OCI-LY1 (cell line): Measurements from ENCODE around the gene USP25.

Source experiments
- H2AFZ ChIP-seq: fragments of 200-600 bp; sonication (generic), shearing (Covaris generic); 2 replicates; pipeline ENCODE4 v1.6.0; 2014; ENCODE audit warnings: antibody characterized with exemption, mild to moderate bottlenecking, low read length
- H3F3A ChIP-seq: fragments of 200-600 bp; sonication (generic), shearing (Covaris generic); 2 replicates; pipeline ENCODE4 v1.6.0; 2014; ENCODE audit warnings: mild to moderate bottlenecking, antibody characterized with exemption, low read length, moderate library complexity; ENCODE audit not compliant: insufficient read depth
- H3K27ac ChIP-seq: fragments of 200-600 bp; sonication (generic); 2 replicates; pipeline ENCODE4 v1.5.1; 2014; ENCODE audit warnings: low read length, mixed run types, mild to moderate bottlenecking, low read depth; ENCODE audit not compliant: poor library complexity, severe bottlenecking
- H3K27me3 ChIP-seq: fragments of 200-600 bp; sonication (generic); 2 replicates; pipeline ENCODE4 v1.6.0; 2014; ENCODE audit warnings: antibody characterized with exemption, mild to moderate bottlenecking, low read length, moderate library complexity; ENCODE audit not compliant: insufficient read depth
- H3K36me3 ChIP-seq: fragments of 200-600 bp; sonication (generic); 2 replicates; pipeline ENCODE4 v1.6.1; 2014; ENCODE audit warnings: mild to moderate bottlenecking, antibody characterized with exemption, low read length, moderate library complexity, mixed read lengths; ENCODE audit not compliant: insufficient read depth
- H3K4me1 ChIP-seq: fragments of 200-600 bp; sonication (generic); 2 replicates; pipeline ENCODE4 v1.5.1; 2014; ENCODE audit warnings: mild to moderate bottlenecking, low read length, moderate library complexity; ENCODE audit not compliant: insufficient read depth, severe bottlenecking
- H3K4me2 ChIP-seq: fragments of 200-600 bp; sonication (generic), shearing (Covaris generic); 2 replicates; pipeline ENCODE4 v1.6.1; 2014; ENCODE audit warnings: low read length
- H3K4me3 ChIP-seq: fragments of 200-600 bp; sonication (generic); 2 replicates; pipeline ENCODE4 v1.5.1; 2014; ENCODE audit warnings: low read length, low read depth, mild to moderate bottlenecking, mixed read lengths; ENCODE audit not compliant: poor library complexity, severe bottlenecking
- H3K79me2 ChIP-seq: fragments of 200-600 bp; shearing (Covaris generic); 2 replicates; pipeline ENCODE4 v1.6.1; 2016; ENCODE audit warnings: mixed run types, low read length, mixed read lengths; ENCODE audit not compliant: insufficient read depth
- H3K9ac ChIP-seq: fragments of 200-600 bp; sonication (generic), shearing (Covaris generic); 2 replicates; pipeline ENCODE4 v1.6.1; 2014; ENCODE audit warnings: mild to moderate bottlenecking, low read length, mixed read lengths
- H3K9me2 ChIP-seq: fragments of 200-600 bp; sonication (generic), shearing (Covaris generic); 2 replicates; pipeline ENCODE4 v1.6.1; 2014; ENCODE audit warnings: low read depth, mild to moderate bottlenecking, low read length, mixed read lengths
- H3K9me3 ChIP-seq: fragments of 200-600 bp; shearing (Covaris generic); 2 replicates; pipeline ENCODE4 v1.6.1; 2014; ENCODE audit warnings: low read length, mixed read lengths
- H4K20me1 ChIP-seq: fragments of 200-600 bp; sonication (generic), shearing (Covaris generic); 2 replicates; pipeline ENCODE4 v1.6.0; 2016; ENCODE audit warnings: mild to moderate bottlenecking, low read length; ENCODE audit not compliant: insufficient read depth
- CTCF ChIP-seq: fragments of 200-600 bp; sonication (generic), shearing (Covaris generic); IDR thresholded peaks from 2 replicates; pipeline ENCODE4 v1.5.1; 2017; ENCODE audit warnings: mild to moderate bottlenecking, antibody characterized with exemption, low read length, moderate library complexity, mixed read lengths
- EZH2 ChIP-seq: fragments of 200-600 bp; sonication (generic), shearing (Covaris generic); IDR thresholded peaks from 2 replicates; pipeline ENCODE4 v1.8.0; 2017; ENCODE audit warnings: borderline replicate concordance, mixed run types, mild to moderate bottlenecking, antibody characterized with exemption, low read length, moderate library complexity, mixed read lengths

The USP25 gene

GRCh38 chr21:15893902-15894301 lies 164.1 kb downstream of the USP25 start:
- TF ChIP-seq EZH2 (no peak), CTCF (no peak)
- Histone ChIP-seq H3K27me3 (no peaks in the 10 kb centered on the region), H3F3A (no peaks in the 10 kb centered on the region), H3K36me3 (no peaks in the 10 kb centered on the region), H3K9ac (no peak overlapping the region), H3K79me2 (no peaks in the 10 kb centered on the region), H3K4me3 (no peak overlapping the region), H3K4me1 (no peaks in the 10 kb centered on the region), H3K27ac (no peak overlapping the region), H3K9me2 (no peaks in the 10 kb centered on the region), H2AFZ (no peak overlapping the region), H3K4me2 (no peak overlapping the region), H3K9me3 (no peaks in the 10 kb centered on the region), H4K20me1 (no peaks in the 10 kb centered on the region)

GRCh38 chr21:15894596-15894995 lies 164.8 kb downstream of the USP25 start:
- no peaks in the 10 kb centered on the region for H3K4me1 ChIP-seq

GRCh38 chr21:15895142-15896106 lies 165.6 kb downstream of the USP25 start:
- no peak for TF ChIP-seq CTCF
- TF ChIP-seq EZH2: no peak
- Histone ChIP-seq H3K36me3 (no peaks in the 10 kb centered on the region), H3K9ac (no peak overlapping the region), H3K4me2 (no peak overlapping the region), H3K79me2 (no peaks in the 10 kb centered on the region), H3K27me3 (no peaks in the 10 kb centered on the region), H3K27ac (no peak overlapping the region), H3K9me3 (no peaks in the 10 kb centered on the region), H3K9me2 (no peaks in the 10 kb centered on the region), H3K4me1 (no peaks in the 10 kb centered on the region), H3K4me3 (no peak overlapping the region), H4K20me1 (no peaks in the 10 kb centered on the region), H3F3A (no peaks in the 10 kb centered on the region), H2AFZ (no peak overlapping the region)

More at GRCh38 chr21:15894596-15894995, 164.8 kb downstream of the USP25 start:
- no peak for TF ChIP-seq EZH2
- TF ChIP-seq CTCF: peak; percentile 15; the same call in 1 of the 2 replicates
- no peak overlapping the region for H3K4me2 ChIP-seq
- no peaks in the 10 kb centered on the region for H4K20me1 ChIP-seq
- no peak overlapping the region for H3K27ac ChIP-seq
- H3K9ac ChIP-seq: no peak overlapping the region
- no peaks in the 10 kb centered on the region for H3K9me2 ChIP-seq
- H3K27me3 ChIP-seq: no peaks in the 10 kb centered on the region
- no peaks in the 10 kb centered on the region for H3F3A ChIP-seq
- H3K36me3 ChIP-seq: no peaks in the 10 kb centered on the region
- no peak overlapping the region for H2AFZ ChIP-seq
- H3K9me3 ChIP-seq: no peaks in the 10 kb centered on the region
- H3K4me3 ChIP-seq: no peak overlapping the region
- no peaks in the 10 kb centered on the region for H3K79me2 ChIP-seq
